Measurements from ENCODE around the gene AMMECR1L.

DNA sequence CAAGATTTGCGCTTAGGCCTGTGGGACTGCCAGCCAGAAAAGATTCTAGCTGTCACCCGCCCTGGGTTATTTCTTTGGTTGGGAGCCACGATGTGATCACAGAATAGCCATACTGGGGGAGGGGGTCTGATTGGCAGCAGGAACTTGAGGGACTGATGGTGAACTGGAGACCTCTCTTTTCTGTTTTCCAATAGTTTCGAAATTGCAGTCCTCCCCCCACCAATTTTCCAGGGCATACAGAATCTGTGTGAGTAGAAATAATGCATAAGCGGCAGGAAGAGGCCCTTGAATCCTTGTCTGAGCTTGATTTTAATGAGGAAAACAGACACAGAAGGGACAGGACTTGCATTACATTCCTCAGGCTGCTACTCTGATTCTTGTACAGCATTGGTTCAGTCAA is 25.6 kb downstream of the AMMECR1L start:
- no peak for TF ChIP-seq POLR2A (IDR thresholded peaks at IDR 0.05; ENCODE audit: insufficient read depth in 1 of 2, low read depth in 2 of 2, low read length in 2 of 2)
- TF ChIP-seq, protein P1, sequence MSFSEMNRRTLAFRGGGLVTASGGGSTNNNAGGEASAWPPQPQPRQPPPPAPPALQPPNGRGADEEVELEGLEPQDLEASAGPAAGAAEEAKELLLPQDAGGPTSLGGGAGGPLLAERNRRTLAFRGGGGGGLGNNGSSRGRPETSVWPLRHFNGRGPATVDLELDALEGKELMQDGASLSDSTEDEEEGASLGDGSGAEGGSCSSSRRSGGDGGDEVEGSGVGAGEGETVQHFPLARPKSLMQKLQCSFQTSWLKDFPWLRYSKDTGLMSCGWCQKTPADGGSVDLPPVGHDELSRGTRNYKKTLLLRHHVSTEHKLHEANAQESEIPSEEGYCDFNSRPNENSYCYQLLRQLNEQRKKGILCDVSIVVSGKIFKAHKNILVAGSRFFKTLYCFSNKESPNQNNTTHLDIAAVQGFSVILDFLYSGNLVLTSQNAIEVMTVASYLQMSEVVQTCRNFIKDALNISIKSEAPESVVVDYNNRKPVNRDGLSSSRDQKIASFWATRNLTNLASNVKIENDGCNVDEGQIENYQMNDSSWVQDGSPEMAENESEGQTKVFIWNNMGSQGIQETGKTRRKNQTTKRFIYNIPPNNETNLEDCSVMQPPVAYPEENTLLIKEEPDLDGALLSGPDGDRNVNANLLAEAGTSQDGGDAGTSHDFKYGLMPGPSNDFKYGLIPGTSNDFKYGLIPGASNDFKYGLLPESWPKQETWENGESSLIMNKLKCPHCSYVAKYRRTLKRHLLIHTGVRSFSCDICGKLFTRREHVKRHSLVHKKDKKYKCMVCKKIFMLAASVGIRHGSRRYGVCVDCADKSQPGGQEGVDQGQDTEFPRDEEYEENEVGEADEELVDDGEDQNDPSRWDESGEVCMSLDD (CRISPR knock-in tag; IDR thresholded peaks at IDR 0.05; ENCODE audit: borderline replicate concordance): no peak
- TF ChIP-seq MXD4 (CRISPR knock-in tag; IDR thresholded peaks at IDR 0.05): no peak
- TF ChIP-seq ZSCAN29 (CRISPR knock-in tag; conservative IDR thresholded peaks at IDR 0.05): no peak

Data from HepG2 (cell line).